MG63 (cell line): ENCODE measurements around the gene HOXA10. TPM values are rescaled to one million over a fixed set of nuclear protein-coding genes. Genes with fewer than 3 reads are reported as not detected.

Source experiments
- DNase-seq: peaks from one replicate; pipeline ENCODE4 v3.0.0-alpha.2; 2020
- H3K27me3 ChIP-seq: fragments of 250-450 bp; sonication (Bioruptor Pico); 2 replicates; pipeline ENCODE4 v1.5.1; 2020; ENCODE audit warnings: mild to moderate bottlenecking, moderate library complexity
- H3K36me3 ChIP-seq: fragments of 250-450 bp; sonication (Bioruptor Pico); 2 replicates; pipeline ENCODE4 v1.5.1; 2020; ENCODE audit warnings: mild to moderate bottlenecking, moderate library complexity
- H3K4me3 ChIP-seq: fragments of 250-450 bp; sonication (Bioruptor Pico); 2 replicates; pipeline ENCODE4 v1.5.1; 2020; ENCODE audit warnings: mild to moderate bottlenecking, moderate library complexity
- H3K9me3 ChIP-seq: fragments of 250-450 bp; sonication (Bioruptor Pico); 2 replicates; pipeline ENCODE4 v1.5.1; 2020; ENCODE audit warnings: mild to moderate bottlenecking, moderate library complexity
- total RNA-seq: library from RNA; depleted of rRNA; stranded (reverse); fragments of >200 nt; shearing (Covaris generic); gene quantifications from 2 replicates; pipeline ENCODE4 v1.2.3, GENCODE V29; 2014; ENCODE audit warnings: low replicate concordance

Gene HOXA10
- total RNA-seq, 1 experiment from 2014 or later: 26.7 TPM

GRCh38 chr7:27141137-27141922, 32.8 kb downstream of the HOXA10 start:
- H3K9me3 ChIP-seq: no peaks in the 10 kb centered on the region
- H3K4me3 ChIP-seq: no peak overlapping the region
- H3K36me3 ChIP-seq: peaks cover 23% of the 10 kb centered on the region
- DNase-seq: no peak
- H3K27me3 ChIP-seq: no peaks in the 10 kb centered on the region

- peaks cover 16% of the 10 kb centered on the region for H3K36me3 ChIP-seq
- no peak for DNase-seq
Observed at GRCh38 chr7:27140126-27140857, 33.8 kb downstream of the HOXA10 start.

GRCh38 chr7:27139334-27140125, 34.6 kb downstream of the HOXA10 start:
- DNase-seq: peak; percentile 60
- H3K4me3 ChIP-seq: peak overlapping the region; percentile 40
- no peaks in the 10 kb centered on the region for H3K9me3 ChIP-seq
- H3K36me3 ChIP-seq: peaks cover 13% of the 10 kb centered on the region
- H3K27me3 ChIP-seq: no peaks in the 10 kb centered on the region

More at GRCh38 chr7:27140126-27140857, 33.8 kb downstream of the HOXA10 start:
- Histone ChIP-seq H3K9me3 (no peaks in the 10 kb centered on the region), H3K4me3 (peak overlapping the region; percentile 40), H3K27me3 (no peaks in the 10 kb centered on the region)

GRCh38 chr7:27138985-27139333, 35.2 kb downstream of the HOXA10 start:
- H3K9me3 ChIP-seq: no peaks in the 10 kb centered on the region
- H3K36me3 ChIP-seq: peaks cover 8% of the 10 kb centered on the region
- H3K27me3 ChIP-seq: no peaks in the 10 kb centered on the region
- peak overlapping the region; percentile 40 for H3K4me3 ChIP-seq
- no peak for DNase-seq

GRCh38 chr7:27138472-27138871, 35.6 kb downstream of the HOXA10 start:
- Histone ChIP-seq H3K27me3 (no peaks in the 10 kb centered on the region), H3K4me3 (peak overlapping the region; percentile 40; the same call in 1 of the 2 replicates), H3K9me3 (no peaks in the 10 kb centered on the region), H3K36me3 (peaks cover 8% of the 10 kb centered on the region)
- DNase-seq: no peak

GRCh38 chr7:27137640-27138315, 36.3 kb downstream of the HOXA10 start:
- Histone ChIP-seq H3K27me3 (no peaks in the 10 kb centered on the region), H3K36me3 (peaks cover 8% of the 10 kb centered on the region), H3K9me3 (no peaks in the 10 kb centered on the region), H3K4me3 (peak overlapping the region; percentile 4; the same call in 1 of the 2 replicates)
- DNase-seq: no peak

GRCh38 chr7:27134392-27134791, 39.7 kb downstream of the HOXA10 start:
- peak; percentile 73 for DNase-seq
- no peaks in the 10 kb centered on the region for H3K9me3 ChIP-seq
- H3K27me3 ChIP-seq: no peaks in the 10 kb centered on the region
- no peaks in the 10 kb centered on the region; the same call in 1 of the 2 replicates for H3K36me3 ChIP-seq
- no peak overlapping the region for H3K4me3 ChIP-seq

GRCh38 chr7:27133409-27134231, 40.5 kb downstream of the HOXA10 start:
- H3K9me3 ChIP-seq: no peaks in the 10 kb centered on the region
- H3K36me3 ChIP-seq: peaks cover 7% of the 10 kb centered on the region; the same call in 1 of the 2 replicates
- H3K4me3 ChIP-seq: no peak overlapping the region
- no peak for DNase-seq
- no peaks in the 10 kb centered on the region for H3K27me3 ChIP-seq

GRCh38 chr7:27132978-27133377, 41.1 kb downstream of the HOXA10 start:
- H3K27me3 ChIP-seq: no peaks in the 10 kb centered on the region
- no peaks in the 10 kb centered on the region for H3K9me3 ChIP-seq
- no peak overlapping the region for H3K4me3 ChIP-seq
- no peak for DNase-seq
- peaks cover 10% of the 10 kb centered on the region; the same call in 1 of the 2 replicates for H3K36me3 ChIP-seq

GRCh38 chr7:27132214-27132613, 41.9 kb downstream of the HOXA10 start:
- Histone ChIP-seq H3K36me3 (peaks cover 10% of the 10 kb centered on the region; the same call in 1 of the 2 replicates), H3K4me3 (no peak overlapping the region), H3K9me3 (no peaks in the 10 kb centered on the region), H3K27me3 (no peaks in the 10 kb centered on the region)
- no peak for DNase-seq

GRCh38 chr7:27131390-27131819, 42.7 kb downstream of the HOXA10 start:
- no peaks in the 10 kb centered on the region for H3K27me3 ChIP-seq
- H3K36me3 ChIP-seq: peaks cover 10% of the 10 kb centered on the region; the same call in 1 of the 2 replicates
- peak overlapping the region; percentile 66 for H3K4me3 ChIP-seq
- no peak for DNase-seq
- H3K9me3 ChIP-seq: no peaks in the 10 kb centered on the region

GRCh38 chr7:27130540-27131389, 43.4 kb downstream of the HOXA10 start, which contains the start of gene HOXA4:
Gene HOXA4, minus strand, starts transcription at chr7:27130757. Its CDS starts 24 bp downstream, at chr7:27130733.
- Histone ChIP-seq H3K27me3 (no peaks in the 10 kb centered on the region), H3K9me3 (no peaks in the 10 kb centered on the region), H3K36me3 (peaks cover 10% of the 10 kb centered on the region; the same call in 1 of the 2 replicates), H3K4me3 (peak within 1 kb of the TSS; percentile 66)
- DNase-seq: peak; percentile 93

GRCh38 chr7:27129729-27130539, 44.2 kb downstream of the HOXA10 start:
- DNase-seq: peak; percentile 63
- no peaks in the 10 kb centered on the region for H3K9me3 ChIP-seq
- peaks cover 10% of the 10 kb centered on the region; the same call in 1 of the 2 replicates for H3K36me3 ChIP-seq

More at GRCh38 chr7:27129729-27130539, 44.2 kb downstream of the HOXA10 start:
- Histone ChIP-seq H3K4me3 (peak overlapping the region; percentile 66), H3K27me3 (no peaks in the 10 kb centered on the region)
